HG03097 (cell line): Measurements from ENCODE around the gene DUOXA1.

Source experiments
- ATAC-seq: cut with Tn5 transposase; IDR thresholded peaks from one replicate; pipeline ENCODE4 v1.9.1; 2021; ENCODE audit not compliant: unreplicated experiment, low FRiP score

The DUOXA1 gene

GRCh38 chr15:45129651-45130129 lies at the start of gene DUOXA1, which contains the start of gene DUOX1:
Gene DUOXA1 (minus strand): TSS chr15:45129879. CDS start chr15:45123014, 6,865 bp downstream.
Gene DUOX1 (plus strand): TSS chr15:45129994. CDS start chr15:45131967, 1,973 bp downstream.
- ATAC-seq = no peak

- no peak for ATAC-seq
Observed at GRCh38 chr15:45177285-45177684, 47.6 kb upstream of the DUOXA1 start.

- ATAC-seq = no peak
Observed at GRCh38 chr15:45174577-45174976, 44.9 kb upstream of the DUOXA1 start.

GRCh38 chr15:45174069-45174468 lies 44.4 kb upstream of the DUOXA1 start:
- no peak for ATAC-seq

- no peak for ATAC-seq
Observed at GRCh38 chr15:45171912-45172311, 42.2 kb upstream of the DUOXA1 start.

- ATAC-seq = no peak
Observed at GRCh38 chr15:45169608-45170480, 40.2 kb upstream of the DUOXA1 start.

- no peak for ATAC-seq
Observed at GRCh38 chr15:45168751-45169551, 39.3 kb upstream of the DUOXA1 start.

- no peak for ATAC-seq
Observed at GRCh38 chr15:45168286-45168685, 38.6 kb upstream of the DUOXA1 start.

- no peak for ATAC-seq
Observed at GRCh38 chr15:45167631-45168205, 38.0 kb upstream of the DUOXA1 start.

GRCh38 chr15:45166834-45167630 lies 37.4 kb upstream of the DUOXA1 start:
- peak; percentile 95 for ATAC-seq

GRCh38 chr15:45165536-45165935 lies 35.9 kb upstream of the DUOXA1 start:
- no peak for ATAC-seq

- ATAC-seq = no peak
Observed at GRCh38 chr15:45164914-45165313, 35.2 kb upstream of the DUOXA1 start.

GRCh38 chr15:45163508-45163856 lies 33.8 kb upstream of the DUOXA1 start:
- ATAC-seq = no peak

- ATAC-seq = no peak
Observed at GRCh38 chr15:45162771-45163507, 33.3 kb upstream of the DUOXA1 start.

GRCh38 chr15:45161666-45162065 lies 32.0 kb upstream of the DUOXA1 start:
- no peak for ATAC-seq

- ATAC-seq = no peak
Observed at GRCh38 chr15:45157974-45158373, 28.3 kb upstream of the DUOXA1 start.

- ATAC-seq = no peak
Observed at GRCh38 chr15:45156744-45157455, 27.2 kb upstream of the DUOXA1 start.

GRCh38 chr15:45155739-45156138 lies 26.1 kb upstream of the DUOXA1 start:
- ATAC-seq = no peak
